Loucy (cell line): Measurements from ENCODE around the gene RABAC1.

Experiments used
- H2AFZ ChIP-seq: fragments of 200-600 bp; sonication (generic); 2 replicates; pipeline ENCODE4 v1.6.0; 2016; ENCODE audit warnings: antibody characterized with exemption, mild to moderate bottlenecking, low read length, moderate library complexity
- H3F3A ChIP-seq: fragments of 200-600 bp; 2 replicates; pipeline ENCODE4 v1.6.0; 2016; ENCODE audit warnings: antibody characterized with exemption, low read depth, mild to moderate bottlenecking
- H3K27me3 ChIP-seq: fragments of 200-600 bp; sonication (generic); 2 replicates; pipeline ENCODE4 v1.6.1; 2014; ENCODE audit warnings: low read length, mild to moderate bottlenecking; ENCODE audit not compliant: insufficient read depth, poor library complexity, severe bottlenecking
- H3K36me3 ChIP-seq: fragments of 200-600 bp; sonication (generic); 2 replicates; pipeline ENCODE4 v1.6.1; 2016; ENCODE audit warnings: low read length; ENCODE audit not compliant: insufficient read depth
- H3K4me1 ChIP-seq: fragments of 200-600 bp; sonication (generic); 2 replicates; pipeline ENCODE4 v1.5.1; 2014; ENCODE audit warnings: low read length, mild to moderate bottlenecking; ENCODE audit not compliant: insufficient read depth, poor library complexity, severe bottlenecking
- H3K4me2 ChIP-seq: fragments of 200-600 bp; sonication (generic); 2 replicates; pipeline ENCODE4 v1.6.0; 2014; ENCODE audit warnings: antibody characterized with exemption, low read length, low read depth, mild to moderate bottlenecking; ENCODE audit not compliant: poor library complexity, severe bottlenecking
- H3K4me3 ChIP-seq: fragments of 200-600 bp; sonication (generic); 2 replicates; pipeline ENCODE4 v1.5.1; 2014; ENCODE audit warnings: low read length, mild to moderate bottlenecking, mixed read lengths; ENCODE audit not compliant: poor library complexity, severe bottlenecking
- H3K79me2 ChIP-seq: fragments of 200-600 bp; sonication (generic); 2 replicates; pipeline ENCODE4 v1.6.1; 2014; ENCODE audit warnings: low read length; ENCODE audit not compliant: insufficient read depth
- H3K9ac ChIP-seq: fragments of 200-600 bp; sonication (generic); 2 replicates; pipeline ENCODE4 v1.6.0; 2014; ENCODE audit warnings: mild to moderate bottlenecking, low read depth, low read length, moderate library complexity; ENCODE audit not compliant: poor library complexity, severe bottlenecking
- H3K9me2 ChIP-seq: fragments of 200-600 bp; sonication (generic); replicated peaks from 2 replicates; pipeline ENCODE4 v1.6.1; 2016; ENCODE audit warnings: low read depth, low read length, mixed read lengths
- H3K9me3 ChIP-seq: fragments of 200-600 bp; sonication (generic); 2 replicates; pipeline ENCODE4 v1.6.1; 2014; ENCODE audit warnings: mild to moderate bottlenecking, antibody characterized with exemption, low read length, low read depth; ENCODE audit not compliant: insufficient read depth
- H4K20me1 ChIP-seq: fragments of 200-600 bp; sonication (generic); 2 replicates; pipeline ENCODE4 v1.6.0; 2014; ENCODE audit warnings: antibody characterized with exemption, low read length, mild to moderate bottlenecking; ENCODE audit not compliant: insufficient read depth, poor library complexity, severe bottlenecking
- EZH2phosphoT487 ChIP-seq: fragments of 200-600 bp; IDR thresholded peaks from 2 replicates; pipeline ENCODE4 v1.6.1; 2018; ENCODE audit warnings: antibody characterized with exemption, mild to moderate bottlenecking, moderate library complexity, borderline replicate concordance
- TF ChIP-seq, protein P1 (sequence below): fragments of 200-600 bp; sonication (generic); conservative IDR thresholded peaks from 2 replicates; pipeline ENCODE4 v1.5.1; 2014; ENCODE audit warnings: mild to moderate bottlenecking, antibody characterized with exemption, low read length

RABAC1 gene

DNA sequence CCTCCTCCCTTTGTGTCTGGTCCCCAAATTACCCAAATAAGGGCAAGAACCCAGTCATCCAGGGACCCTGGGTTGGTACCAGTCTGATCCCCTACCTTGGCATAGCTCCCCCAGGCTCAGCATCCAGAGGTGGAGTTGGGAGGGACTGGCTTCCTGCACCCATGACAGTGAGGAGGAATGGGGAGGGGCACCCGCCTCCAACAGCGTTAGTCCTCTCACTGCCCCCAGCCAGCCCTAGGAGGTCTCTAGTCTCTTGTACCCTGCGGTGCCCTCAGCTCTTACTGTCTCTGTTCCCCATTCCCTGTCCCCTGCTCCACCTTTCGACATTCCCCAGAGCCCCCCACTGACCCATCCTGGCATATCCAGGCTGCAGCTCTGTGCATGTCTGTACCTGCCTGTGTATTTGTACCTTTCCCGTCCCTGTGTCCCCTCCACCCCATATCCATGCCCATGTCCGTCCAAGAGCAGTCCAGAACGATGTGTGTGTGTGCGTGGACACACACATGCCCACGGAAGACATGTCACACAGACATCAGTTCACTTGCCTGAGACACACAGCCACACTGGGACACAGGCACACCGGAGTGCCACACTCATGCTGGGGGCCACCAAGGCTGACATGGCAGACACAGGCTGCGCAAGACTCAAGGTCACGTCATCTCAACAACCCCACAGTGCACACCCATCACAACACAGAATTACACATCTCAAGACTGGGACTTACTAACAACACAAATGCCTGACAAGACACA is 48.7 kb downstream of the RABAC1 start:
- H3K36me3 ChIP-seq, result peaks cover 15% of the 10 kb centered on the region; the same call in 1 of the 2 replicates
- H3K27me3 ChIP-seq, result no peaks in the 10 kb centered on the region
- no peak overlapping the region for H3K9ac ChIP-seq
- no peaks in the 10 kb centered on the region for H3K4me1 ChIP-seq
- no peaks in the 10 kb centered on the region for H3K9me3 ChIP-seq
- no peaks in the 10 kb centered on the region for H4K20me1 ChIP-seq
- no peaks in the 10 kb centered on the region for H3K9me2 ChIP-seq
- H3F3A ChIP-seq, result no peaks in the 10 kb centered on the region
- no peaks in the 10 kb centered on the region for H3K79me2 ChIP-seq
- TF ChIP-seq, protein P1, sequence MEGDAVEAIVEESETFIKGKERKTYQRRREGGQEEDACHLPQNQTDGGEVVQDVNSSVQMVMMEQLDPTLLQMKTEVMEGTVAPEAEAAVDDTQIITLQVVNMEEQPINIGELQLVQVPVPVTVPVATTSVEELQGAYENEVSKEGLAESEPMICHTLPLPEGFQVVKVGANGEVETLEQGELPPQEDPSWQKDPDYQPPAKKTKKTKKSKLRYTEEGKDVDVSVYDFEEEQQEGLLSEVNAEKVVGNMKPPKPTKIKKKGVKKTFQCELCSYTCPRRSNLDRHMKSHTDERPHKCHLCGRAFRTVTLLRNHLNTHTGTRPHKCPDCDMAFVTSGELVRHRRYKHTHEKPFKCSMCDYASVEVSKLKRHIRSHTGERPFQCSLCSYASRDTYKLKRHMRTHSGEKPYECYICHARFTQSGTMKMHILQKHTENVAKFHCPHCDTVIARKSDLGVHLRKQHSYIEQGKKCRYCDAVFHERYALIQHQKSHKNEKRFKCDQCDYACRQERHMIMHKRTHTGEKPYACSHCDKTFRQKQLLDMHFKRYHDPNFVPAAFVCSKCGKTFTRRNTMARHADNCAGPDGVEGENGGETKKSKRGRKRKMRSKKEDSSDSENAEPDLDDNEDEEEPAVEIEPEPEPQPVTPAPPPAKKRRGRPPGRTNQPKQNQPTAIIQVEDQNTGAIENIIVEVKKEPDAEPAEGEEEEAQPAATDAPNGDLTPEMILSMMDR, result no peak
- TF ChIP-seq EZH2phosphoT487, result no peak
- no peak overlapping the region for H2AFZ ChIP-seq
- H3K4me2 ChIP-seq, result no peak overlapping the region
- H3K4me3 ChIP-seq, result no peak overlapping the region

DNA sequence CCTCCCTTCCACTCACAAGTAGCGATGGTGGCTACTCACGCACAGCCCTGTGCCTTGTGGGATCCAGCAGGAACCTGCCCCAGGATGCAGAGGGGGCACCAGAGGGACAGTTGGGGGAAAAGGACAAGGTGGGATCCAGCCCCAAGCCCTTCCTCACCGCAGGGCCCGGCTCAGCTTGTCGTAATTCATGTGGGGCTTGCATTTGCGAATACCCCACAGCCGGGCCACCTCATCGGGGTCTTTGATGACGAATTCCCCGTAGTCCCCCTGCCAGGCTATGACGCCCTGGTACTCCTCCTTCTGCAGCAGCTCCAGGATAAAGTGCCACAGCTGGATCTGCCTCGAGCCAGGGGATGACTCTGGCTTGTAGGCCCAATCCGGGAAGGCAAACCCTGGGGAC is 49.4 kb downstream of the RABAC1 start:
- Histone ChIP-seq H3K36me3 (peaks cover 22% of the 10 kb centered on the region; the same call in 1 of the 2 replicates), H3K4me2 (no peak overlapping the region), H3K9ac (no peak overlapping the region), H3F3A (no peaks in the 10 kb centered on the region), H3K4me1 (no peaks in the 10 kb centered on the region), H4K20me1 (no peaks in the 10 kb centered on the region), H2AFZ (no peak overlapping the region), H3K79me2 (no peaks in the 10 kb centered on the region), H3K4me3 (no peak overlapping the region), H3K9me3 (no peaks in the 10 kb centered on the region), H3K9me2 (no peaks in the 10 kb centered on the region), H3K27me3 (no peaks in the 10 kb centered on the region)
- no peak for TF ChIP-seq EZH2phosphoT487
- TF ChIP-seq, protein P1, result no peak

DNA sequence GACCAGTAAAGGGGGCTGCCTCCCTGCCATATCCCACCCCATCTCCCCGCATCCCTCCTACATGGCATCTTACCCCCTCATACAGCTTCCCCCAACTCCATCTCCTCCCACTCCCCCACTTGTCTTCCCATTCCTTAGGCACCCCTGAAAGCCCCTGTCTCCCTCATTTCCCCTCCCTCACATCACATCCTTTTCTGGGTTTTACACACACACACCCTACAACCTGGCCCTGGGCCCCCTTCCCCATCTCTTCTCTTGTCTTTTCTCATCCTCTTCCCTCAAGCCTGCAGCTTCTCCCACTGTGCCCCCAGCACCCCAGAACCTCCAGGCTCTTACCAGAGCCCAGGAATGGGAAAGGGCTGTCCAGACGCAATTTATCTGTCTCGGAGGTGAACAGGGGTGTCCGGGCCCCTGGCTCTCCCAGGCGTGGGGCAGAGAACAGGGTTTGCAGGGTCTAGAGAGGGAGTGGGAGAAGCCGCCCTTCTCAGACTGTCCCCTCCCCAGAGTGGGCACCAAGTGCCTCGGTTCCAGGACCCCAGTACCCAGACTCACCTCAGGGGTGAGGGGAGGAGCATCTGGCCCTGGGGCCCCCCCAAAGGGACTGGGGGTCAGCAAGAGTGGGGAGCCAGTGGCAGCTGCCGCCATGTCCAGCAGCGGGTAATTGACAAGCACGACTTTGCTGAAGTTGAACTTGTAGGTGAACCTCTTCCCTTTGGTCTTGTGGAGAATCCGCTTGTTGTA is 50.2 kb downstream of the RABAC1 start:
- H3K9ac ChIP-seq, result no peak overlapping the region
- TF ChIP-seq, protein P1, result no peak
- no peak for TF ChIP-seq EZH2phosphoT487
- H3K36me3 ChIP-seq, result peaks cover 30% of the 10 kb centered on the region; the same call in 1 of the 2 replicates
- no peaks in the 10 kb centered on the region for H3K27me3 ChIP-seq
- H3K4me3 ChIP-seq, result no peak overlapping the region
- no peaks in the 10 kb centered on the region for H3K4me1 ChIP-seq
- no peak overlapping the region for H2AFZ ChIP-seq
- H3K9me3 ChIP-seq, result no peaks in the 10 kb centered on the region
- no peak overlapping the region for H3K4me2 ChIP-seq
- H4K20me1 ChIP-seq, result no peaks in the 10 kb centered on the region
- H3K79me2 ChIP-seq, result no peaks in the 10 kb centered on the region
- H3K9me2 ChIP-seq, result no peaks in the 10 kb centered on the region
- H3F3A ChIP-seq, result no peaks in the 10 kb centered on the region
